GM19023 (cell line): ENCODE results near the gene HPSE2.

Source experiments
- ATAC-seq: cut with Tn5 transposase; IDR thresholded peaks from one replicate; pipeline ENCODE4 v1.9.1; 2021; ENCODE audit warnings: mild to moderate bottlenecking, moderate library complexity; ENCODE audit not compliant: unreplicated experiment

HPSE2 gene

DNA sequence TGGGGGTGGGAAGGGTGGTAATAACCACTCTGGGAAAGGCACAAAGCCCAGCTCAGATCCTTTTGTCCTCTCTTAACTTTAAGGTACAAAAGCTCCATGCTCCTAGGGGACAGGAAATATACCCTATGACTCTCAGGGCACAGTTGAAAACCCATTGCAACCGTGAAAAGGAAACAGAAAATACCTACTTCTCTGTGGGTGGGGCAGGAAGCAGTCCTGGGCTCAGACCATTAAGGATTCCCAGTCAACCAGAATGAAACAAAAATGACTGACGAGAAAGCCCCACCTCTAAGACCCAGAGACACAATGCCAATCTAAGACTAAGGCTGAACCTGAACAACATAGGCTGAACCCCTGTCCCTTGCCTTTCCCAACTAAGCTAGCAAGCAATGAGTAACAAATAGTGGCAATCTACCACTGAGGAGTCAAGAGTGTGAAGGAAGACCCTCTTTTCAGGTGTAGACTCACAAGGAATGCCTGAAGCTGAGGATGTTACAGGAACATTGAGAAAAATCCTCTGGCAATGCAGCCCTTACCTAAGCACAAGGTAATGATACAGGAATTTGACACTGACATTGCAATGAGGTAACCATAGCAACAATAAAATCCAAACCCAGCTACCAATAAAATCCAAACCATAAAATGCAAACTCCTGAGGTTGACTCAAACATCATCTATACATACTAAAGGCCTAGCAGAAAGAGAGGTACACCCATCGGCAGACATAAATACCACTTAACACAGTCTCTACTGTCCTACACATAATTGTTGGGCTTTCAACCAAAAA is 380.1 kb downstream of the HPSE2 start:
- no peak for ATAC-seq

DNA sequence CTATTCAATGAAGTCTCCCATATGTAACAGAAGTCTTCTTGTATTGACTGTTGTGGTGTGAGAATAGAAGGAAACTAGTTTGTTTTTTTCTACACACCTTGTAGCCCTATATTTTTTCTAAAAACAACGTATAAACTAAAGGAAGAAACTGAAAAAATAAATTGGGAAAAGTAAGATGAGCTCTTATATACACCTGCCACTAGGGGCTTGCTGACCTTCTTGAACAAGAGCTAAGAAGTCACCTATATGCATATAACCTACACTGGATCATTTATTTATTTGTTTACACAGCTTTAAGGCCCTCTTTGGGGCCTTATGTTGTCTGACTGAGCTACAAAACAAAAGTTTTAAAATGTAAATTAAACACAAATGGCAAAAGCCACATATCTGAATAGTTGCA is 383.0 kb downstream of the HPSE2 start:
- ATAC-seq = no peak

DNA sequence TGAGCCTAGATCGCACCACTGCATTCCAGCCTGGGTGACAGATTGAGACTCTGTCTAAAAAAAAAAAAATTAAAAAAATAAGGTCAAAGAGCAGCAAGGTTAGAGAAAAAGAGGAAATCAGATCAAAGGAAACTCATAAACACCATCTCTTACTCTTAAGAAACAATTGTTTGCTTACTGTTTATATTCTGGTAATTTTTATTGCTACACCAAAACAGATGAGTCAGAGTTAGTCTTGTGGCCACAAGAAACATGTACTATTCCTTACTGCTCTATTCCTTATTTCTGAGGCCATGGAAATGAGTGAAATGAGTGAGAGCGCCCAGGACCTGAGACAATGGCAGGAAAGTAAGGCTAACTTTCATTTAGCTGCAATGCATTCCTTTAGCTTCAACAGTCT is 387.3 kb downstream of the HPSE2 start:
- no peak for ATAC-seq

DNA sequence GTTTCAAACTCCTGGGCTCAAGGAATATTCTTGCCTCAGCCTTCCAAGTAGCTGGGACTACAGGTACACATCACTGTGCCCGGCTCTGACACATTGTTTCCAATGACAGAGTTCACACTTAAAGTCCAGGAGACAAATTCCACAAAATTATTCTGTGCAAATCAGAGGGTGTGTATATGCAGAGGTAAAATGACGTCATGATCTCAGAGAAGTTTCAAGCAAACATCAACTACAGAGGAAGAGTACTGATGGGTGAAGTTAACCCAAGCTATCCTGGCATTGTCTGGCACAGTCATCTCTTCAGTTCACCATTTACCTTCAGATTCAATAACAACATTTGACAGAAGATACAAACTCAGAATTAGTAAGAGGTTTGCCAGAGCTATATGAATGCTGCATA is 388.9 kb downstream of the HPSE2 start:
- no peak for ATAC-seq

DNA sequence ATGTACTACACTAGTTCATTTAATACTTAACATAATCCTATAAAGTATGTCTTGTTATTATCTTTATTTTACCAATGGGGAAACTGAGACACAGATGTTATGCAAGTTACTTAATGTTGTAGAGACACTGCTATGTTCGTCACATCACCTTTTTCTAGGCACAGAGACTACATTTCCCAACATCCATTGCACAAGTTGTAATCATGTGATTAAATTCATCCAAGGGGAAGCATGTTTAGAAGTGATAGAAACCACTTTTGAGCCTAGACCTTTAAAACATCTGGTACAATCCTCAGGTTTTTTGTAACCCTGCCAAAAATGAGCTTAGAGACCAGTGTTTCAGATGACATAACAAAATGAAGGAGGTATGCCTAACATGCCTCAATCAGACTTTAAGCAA is 402.1 kb downstream of the HPSE2 start:
- ATAC-seq = no peak

DNA sequence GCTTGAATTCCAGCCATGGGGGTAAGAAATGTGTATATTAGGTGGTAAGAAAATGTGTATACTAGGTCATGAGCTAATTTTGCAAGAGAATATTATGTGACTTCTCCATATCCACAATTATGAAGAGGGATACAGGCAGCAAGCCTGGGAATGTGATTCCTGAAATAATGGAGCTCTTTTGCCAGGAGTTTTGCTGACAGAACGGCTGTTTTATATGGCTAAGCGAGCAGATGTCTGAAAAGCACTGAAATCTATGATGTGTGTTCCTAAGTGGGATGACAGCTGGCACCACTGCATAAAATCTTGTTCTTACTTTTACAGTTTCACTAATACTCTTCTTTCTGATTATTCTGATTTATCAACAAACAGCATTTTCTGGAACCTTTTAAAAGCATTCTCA is 402.9 kb downstream of the HPSE2 start:
- ATAC-seq = no peak

DNA sequence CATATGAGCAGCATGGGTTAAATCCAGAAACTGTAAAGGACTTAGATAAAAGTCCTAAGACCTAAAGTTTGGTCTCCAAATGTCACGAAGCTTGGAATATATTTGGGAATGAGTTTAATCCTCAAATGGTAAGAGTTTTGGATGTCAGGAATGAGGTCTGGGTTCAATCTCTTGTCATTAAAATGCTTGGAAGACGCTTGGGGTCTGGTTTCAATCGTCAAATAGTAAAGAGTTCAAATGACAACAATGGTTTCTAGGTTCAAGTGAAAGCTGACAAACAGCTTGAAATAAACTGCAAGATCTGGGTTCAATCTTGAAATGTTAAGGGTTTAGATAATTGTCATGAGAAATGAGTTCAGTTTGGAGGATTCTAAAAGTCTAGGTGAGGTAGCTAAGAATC is 403.5 kb downstream of the HPSE2 start:
- ATAC-seq = no peak

DNA sequence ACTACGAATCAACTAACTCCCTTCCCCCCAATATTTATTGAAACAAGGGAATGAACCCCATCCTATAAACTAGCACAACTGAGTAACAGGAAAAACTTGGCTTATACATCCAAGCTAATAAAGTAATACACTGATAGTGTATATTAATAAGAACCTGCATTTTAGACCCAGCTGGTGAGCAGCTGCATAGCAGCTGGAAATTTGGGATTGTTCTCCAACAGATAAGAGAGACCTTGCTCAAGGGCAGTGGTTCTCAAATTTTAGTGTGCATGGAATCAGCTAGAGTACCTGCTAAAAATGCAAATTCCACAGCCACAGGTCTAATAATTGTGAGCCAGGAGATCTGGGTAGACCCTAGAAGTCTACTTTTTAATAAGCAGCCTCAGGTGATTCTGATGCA is 404.3 kb downstream of the HPSE2 start:
- no peak for ATAC-seq

DNA sequence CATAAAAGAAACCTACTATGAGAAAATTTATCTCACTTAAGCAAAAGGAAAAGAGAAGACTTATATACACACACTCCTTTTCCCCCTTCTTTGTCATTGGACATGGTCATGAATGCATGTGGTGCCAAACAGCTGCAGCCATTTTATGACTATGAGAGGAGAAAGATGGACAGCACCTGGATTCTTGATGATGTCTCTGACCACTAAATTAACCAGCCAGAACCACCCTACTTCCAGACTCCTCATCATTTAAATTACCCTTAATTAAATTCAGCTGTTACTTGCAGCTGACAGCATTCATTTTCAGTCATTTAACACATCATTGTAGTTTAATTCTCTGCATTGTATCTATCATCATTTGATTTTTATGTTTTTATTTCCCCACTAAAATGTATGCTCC is 409.9 kb downstream of the HPSE2 start:
- ATAC-seq = no peak

DNA sequence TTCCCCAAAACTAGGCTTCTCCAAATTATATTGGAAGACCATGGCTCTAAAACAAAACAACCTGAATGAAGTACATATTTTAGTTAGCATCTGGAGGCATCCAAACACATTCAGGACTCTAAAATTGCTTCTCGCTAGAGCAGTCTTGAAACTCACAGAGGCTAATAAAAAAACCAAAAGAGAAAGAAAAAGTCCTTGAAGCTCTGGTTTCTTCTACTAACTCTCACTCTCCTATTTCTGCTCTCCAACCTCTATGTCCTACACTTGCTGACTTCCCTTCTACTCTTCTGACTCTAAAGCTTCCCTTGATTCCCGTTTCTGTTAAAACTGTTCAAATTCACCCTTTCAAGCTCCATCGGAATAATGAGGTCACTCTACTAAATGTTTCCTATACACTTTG is 418.3 kb downstream of the HPSE2 start:
- ATAC-seq = no peak

DNA sequence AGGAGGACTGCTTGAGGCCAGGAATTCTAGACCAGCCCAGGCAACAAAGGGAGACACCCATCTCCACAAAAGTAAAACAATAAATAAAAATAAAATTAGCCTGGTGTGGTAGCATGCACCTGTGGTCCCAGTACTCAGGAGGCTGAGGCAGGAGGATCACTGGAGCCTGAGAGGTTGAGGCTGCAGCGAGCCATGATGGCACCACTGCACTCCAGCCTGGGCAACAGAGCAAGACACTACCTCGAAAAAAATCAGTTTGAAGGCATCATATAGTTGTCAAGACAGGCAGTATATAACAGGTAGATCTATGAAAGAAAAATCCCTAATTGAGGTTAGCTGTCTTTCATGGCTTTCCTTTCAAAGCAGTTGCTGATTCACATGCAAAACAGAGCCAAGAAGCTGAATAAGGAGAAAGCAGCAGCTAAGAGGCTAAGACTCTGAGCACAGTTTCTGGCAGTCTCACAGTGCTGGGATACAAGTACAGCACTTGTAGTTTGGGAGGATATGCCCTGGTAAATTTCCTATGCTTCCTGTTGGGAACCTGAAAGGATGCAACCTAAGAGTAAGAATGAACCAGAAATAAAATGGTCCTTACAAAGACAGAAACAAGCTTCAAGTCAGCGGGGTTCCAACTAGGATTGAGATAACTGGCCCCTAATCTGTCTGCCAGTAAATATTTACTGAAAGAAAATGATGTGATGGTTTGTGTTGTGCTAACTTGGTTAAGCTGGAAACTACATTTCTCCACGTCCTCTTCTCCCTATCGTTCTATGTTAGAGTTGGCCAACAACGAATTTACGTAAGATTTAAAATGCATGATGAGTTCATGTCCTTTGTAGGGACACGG is 420.4 kb downstream of the HPSE2 start:
- ATAC-seq = no peak

DNA sequence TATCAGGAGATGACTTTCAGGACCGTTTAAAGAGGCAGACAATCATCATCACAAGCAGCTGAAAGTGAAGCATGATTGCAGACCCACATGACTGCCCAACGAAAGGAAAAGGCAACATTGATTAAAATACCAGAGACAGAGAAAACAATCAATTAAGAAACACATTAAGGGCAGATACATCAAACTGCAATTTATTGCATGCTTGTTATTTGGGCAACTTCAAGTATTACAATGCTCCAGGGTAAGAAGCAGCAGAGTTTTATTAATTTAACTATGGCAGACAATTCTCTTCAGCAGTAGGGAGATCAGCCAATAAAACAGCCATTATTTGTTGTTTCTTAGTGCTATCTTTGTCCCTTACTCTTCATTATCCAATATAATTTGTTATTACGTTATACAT is 421.2 kb downstream of the HPSE2 start:
- no peak for ATAC-seq

DNA sequence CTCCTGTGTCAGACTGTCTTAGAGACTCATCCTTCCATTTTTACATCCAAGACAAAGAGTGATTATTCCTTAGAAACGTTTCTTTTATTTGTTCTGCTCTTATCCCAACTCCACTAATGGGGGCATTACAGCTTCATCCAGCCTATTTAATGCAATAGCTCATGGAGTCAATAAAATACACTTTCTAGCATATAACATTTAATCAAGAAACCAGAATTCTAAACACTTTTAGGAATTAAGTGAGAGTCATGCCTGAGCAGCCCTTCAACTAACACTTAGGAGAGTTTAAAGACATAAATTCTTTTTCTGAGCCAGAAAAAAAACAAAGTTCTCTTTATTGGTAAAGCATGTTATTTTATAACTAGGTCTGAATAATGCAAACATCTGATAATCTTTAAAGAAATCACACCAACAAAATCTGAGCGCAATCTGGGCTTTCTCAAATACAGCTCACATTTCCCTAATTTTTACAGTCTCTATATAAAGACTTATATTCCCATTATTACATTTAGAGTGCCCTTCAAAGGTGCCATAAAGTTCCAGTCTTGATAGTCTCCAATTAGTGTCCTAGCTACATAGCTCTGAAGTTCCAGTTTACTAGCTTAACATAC is 427.3 kb downstream of the HPSE2 start:
- ATAC-seq = no peak

DNA sequence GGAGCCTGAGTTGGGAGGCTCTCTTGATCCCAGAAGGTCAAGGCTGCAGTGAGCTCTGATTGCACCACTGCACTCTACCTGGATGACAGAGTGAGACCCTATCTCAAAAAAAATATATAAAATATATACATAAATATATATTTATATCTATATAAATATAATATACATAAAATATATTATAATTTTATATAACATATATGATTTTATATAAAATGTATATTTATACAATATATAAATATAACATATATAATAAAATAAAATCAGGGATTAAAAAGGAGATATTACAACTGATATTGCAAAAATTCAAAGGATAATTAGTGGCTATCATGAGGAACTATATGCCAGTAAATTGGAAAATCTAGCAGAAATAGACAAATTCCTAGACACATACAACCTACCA is 435.4 kb downstream of the HPSE2 start:
- no peak for ATAC-seq

DNA sequence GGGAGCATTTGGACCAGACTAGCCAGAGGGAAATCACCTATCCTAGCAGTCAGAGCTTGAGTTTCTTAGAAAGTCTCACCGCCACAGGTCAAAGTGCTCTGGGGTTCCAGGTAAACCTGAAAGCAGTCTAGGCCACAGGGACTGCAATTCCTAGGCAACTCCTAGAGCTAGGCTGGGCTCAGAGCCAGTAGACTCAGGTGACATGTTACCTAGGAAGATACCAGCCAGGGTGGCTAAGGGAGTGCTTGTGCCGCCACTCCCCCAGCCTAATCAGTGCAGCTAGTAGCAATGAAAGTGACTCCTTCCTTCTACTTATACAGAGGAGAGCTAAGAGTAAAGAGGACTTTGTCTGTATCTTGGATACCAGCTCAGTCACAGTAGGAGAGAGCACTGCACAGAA is 440.2 kb downstream of the HPSE2 start:
- no peak for ATAC-seq

DNA sequence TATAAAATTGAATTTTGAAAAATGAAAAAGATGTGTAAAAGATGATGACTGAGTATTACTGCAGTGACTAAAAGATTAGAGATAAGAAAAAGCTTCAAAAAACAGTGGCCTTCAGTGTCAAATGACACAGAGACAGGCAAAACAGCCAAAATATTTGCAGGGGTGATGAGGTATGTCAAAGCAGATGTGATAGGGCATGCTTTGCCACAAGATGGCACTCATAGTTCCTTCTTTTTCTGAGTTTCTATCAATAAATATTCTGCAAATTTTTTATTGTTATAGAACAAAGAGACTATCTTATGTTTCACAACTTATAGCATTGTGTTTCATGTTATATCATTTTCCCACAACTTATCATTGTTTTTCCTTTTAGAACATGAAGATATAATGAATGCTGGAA is 444.8 kb downstream of the HPSE2 start:
- no peak for ATAC-seq

DNA sequence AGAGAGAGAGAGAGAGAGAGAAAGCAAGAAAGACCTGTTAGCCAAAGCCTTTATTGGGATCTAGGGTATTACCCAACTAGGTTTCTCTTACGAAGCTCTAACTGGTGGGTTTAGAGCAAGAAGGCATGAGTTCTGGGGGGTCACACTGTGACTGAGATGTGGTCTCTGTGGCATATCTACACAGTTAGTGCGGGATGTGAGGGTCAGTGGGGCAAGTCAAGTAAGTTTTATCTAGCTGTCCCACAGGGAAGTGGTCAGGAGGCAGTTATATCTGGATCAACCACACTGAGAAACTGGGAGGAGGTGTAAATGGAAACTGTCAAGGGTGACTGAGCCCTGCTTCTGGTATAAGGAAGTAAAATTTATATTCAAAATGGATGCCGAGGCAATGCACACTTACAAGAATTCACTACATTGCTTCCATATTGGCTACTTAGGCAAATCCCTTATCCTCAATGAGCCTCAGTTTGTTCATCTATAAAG is 457.3 kb downstream of the HPSE2 start:
- ATAC-seq = no peak

DNA sequence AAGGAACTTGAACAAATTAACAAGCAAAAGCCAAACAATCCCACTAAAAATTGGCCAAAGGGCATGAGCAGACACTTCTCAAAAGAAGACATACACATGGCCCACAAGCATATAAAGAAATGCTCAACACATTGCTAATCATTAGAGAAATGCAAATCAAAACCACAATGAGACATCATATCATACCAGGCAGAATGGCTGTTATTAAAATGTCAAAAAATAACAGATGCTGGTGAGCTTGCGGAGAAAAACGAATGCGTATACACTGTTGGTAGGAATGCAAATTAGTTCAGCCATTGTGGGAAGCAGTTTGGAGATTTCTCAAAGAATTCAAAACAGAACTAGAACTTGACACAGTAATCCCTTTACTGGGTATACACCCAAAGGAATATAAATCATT is 477.2 kb downstream of the HPSE2 start:
- no peak for ATAC-seq

DNA sequence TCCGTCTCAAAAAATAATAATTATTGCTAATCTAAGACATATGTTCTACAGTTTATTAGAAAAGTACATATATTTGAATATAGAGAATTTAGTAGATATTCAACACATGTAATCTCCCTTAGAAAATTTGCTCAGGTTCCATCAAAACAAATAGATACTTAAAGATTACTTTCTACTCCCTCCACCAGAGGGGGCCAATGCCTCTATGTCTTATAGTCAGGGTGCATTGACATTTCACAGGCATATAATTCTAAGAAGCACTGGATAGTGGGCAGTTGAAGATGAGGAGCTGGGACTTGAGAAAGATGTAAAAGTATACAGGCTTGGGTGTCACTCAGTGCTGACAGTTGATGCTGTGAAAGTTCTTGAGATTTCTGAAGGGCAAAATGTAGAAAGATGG is 487.4 kb downstream of the HPSE2 start:
- no peak for ATAC-seq

DNA sequence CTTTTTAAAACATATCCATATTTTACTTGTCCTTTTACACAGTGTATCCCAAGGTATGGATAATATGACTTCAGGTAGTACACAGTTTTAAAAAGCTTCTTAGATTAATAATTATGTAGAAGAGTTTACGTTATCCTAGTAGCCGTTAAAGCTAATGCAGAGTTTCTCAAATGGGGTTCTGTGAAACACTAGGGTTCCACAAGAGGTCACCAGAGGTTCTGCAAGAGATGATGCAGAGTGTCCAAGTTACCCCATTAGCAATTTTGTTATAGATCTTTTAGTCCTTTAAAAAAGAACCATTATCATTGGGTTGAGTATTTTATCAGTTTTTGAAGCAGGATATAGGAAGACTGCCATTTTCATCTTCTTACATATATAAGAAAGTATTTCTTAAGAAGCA is 490.0 kb downstream of the HPSE2 start:
- ATAC-seq = no peak

DNA sequence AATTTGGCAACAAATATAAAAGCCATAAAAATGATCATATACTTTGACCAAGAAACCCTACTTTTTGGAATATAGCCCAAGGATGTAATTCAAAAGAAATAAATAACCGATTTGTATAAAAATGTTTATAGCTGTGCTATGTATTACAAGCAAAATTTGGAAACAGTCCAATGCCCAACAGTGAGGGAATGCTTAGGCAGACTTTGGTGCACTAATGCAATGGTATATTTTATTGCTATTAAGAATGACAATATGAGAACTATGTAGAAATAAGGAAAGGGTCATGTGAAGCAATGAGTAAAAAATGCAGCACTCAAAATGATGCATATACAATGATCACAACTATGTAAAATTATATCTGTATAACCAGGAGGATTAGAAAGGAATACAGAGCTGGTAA is 515.1 kb downstream of the HPSE2 start:
- ATAC-seq = no peak

DNA sequence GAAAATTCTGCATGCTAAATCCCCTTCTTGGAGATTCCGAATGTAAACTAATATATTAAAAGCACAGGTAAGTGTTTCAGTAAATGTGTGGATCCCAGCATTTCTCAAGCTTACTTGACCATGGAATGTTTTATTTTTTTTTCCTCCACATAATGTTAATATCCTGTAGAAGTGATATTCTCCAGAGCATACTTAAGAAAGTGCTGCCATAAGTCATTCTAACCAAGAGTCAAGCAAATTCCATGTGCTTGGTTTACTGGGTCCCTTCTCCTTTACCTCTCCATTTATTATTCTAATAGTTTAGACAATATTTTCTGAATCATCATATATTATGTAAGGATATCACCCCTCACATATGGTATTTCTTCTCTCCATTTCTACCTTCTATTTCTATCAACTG is 522.1 kb downstream of the HPSE2 start:
- no peak for ATAC-seq
